PFSK-1 (cell line): ENCODE results near the gene SNCAIP.

Experiments
- POLR2AphosphoS5 ChIP-seq: IDR thresholded peaks from 2 replicates; pipeline ENCODE4 v1.6.1; 2012; ENCODE audit warnings: low read depth, mild to moderate bottlenecking, control low read depth, low read length, moderate library complexity
- SIN3A ChIP-seq: IDR thresholded peaks from 2 replicates; pipeline ENCODE4 v1.6.1; 2012; ENCODE audit warnings: mild to moderate bottlenecking, low read length, moderate library complexity, borderline replicate concordance; ENCODE audit not compliant: insufficient read depth
- TAF1 ChIP-seq: IDR thresholded peaks from 2 replicates; pipeline ENCODE4 v1.6.1; 2012; ENCODE audit warnings: low read length, control low read depth, borderline replicate concordance; ENCODE audit not compliant: insufficient read depth
- TF ChIP-seq, protein P1 (sequence below), 2 experiments: IDR thresholded peaks; 2 replicates each; pipeline versions ENCODE4 v1.6.1 to v1.8.0; 2011 to 2012; ENCODE audit warnings: low read depth in 2 of 2, low read length in 2 of 2, control low read depth in 1 of 2, inconsistent platforms in 1 of 2, mild to moderate bottlenecking in 1 of 2, moderate library complexity in 1 of 2; ENCODE audit not compliant: insufficient read depth in 1 of 2

DNA sequence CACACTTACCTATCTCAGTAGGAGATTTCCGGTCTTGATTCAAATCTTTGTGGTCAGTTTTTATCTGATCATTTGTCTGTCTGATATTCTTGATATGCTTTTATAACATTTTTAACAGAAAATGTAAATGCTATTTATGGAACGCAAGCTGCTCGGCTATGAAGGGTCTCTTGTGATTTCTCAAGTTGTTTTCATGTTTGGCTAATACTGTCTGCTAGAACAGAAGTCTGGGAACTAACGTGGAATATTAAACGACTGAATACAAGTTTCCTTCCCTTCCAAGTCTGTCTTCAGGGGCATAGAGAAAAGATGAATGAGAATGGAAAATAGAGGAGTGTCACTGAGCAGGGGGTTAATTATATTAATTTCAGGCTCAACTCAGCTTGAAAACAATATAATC is 27.6 kb downstream of the SNCAIP start:
- TF ChIP-seq POLR2AphosphoS5 (no peak), TAF1 (no peak), SIN3A (no peak)
- TF ChIP-seq, protein P1, sequence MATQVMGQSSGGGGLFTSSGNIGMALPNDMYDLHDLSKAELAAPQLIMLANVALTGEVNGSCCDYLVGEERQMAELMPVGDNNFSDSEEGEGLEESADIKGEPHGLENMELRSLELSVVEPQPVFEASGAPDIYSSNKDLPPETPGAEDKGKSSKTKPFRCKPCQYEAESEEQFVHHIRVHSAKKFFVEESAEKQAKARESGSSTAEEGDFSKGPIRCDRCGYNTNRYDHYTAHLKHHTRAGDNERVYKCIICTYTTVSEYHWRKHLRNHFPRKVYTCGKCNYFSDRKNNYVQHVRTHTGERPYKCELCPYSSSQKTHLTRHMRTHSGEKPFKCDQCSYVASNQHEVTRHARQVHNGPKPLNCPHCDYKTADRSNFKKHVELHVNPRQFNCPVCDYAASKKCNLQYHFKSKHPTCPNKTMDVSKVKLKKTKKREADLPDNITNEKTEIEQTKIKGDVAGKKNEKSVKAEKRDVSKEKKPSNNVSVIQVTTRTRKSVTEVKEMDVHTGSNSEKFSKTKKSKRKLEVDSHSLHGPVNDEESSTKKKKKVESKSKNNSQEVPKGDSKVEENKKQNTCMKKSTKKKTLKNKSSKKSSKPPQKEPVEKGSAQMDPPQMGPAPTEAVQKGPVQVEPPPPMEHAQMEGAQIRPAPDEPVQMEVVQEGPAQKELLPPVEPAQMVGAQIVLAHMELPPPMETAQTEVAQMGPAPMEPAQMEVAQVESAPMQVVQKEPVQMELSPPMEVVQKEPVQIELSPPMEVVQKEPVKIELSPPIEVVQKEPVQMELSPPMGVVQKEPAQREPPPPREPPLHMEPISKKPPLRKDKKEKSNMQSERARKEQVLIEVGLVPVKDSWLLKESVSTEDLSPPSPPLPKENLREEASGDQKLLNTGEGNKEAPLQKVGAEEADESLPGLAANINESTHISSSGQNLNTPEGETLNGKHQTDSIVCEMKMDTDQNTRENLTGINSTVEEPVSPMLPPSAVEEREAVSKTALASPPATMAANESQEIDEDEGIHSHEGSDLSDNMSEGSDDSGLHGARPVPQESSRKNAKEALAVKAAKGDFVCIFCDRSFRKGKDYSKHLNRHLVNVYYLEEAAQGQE (IDR thresholded peaks at IDR 0.05; ENCODE audit: insufficient read depth in 1 of 2, low read depth in 2 of 2, low read length in 2 of 2): no peak
